ENCODE measurements around the gene STK26. TPM values are rescaled to one million over a fixed set of nuclear protein-coding genes. Genes with fewer than 3 reads are reported as not detected.

Gene STK26
- total RNA-seq, 4 donors from 2014 or later: 11.6 to 15.9 (median 13.6) TPM

- intact Hi-C loops (cut with DNase I): no loop called here
- 88% methylated on average over 4 of the region's 4 CpGs for WGBS
- no peak for DNase-seq (ENCODE audit: extremely low spot score)
- Histone ChIP-seq H3K4me3 (no peak overlapping the region), H3K4me1 (no peaks in the 10 kb centered on the region), H3K9me3 (no peaks in the 10 kb centered on the region), H3K27ac (replicated peaks in 1 of 4) (no peak overlapping the region), H3K27me3 (no peaks in the 10 kb centered on the region), H3K36me3 (no peaks in the 10 kb centered on the region)
- TF ChIP-seq POLR2AphosphoS5 (IDR thresholded peaks at IDR 0.05): no peak
- TF ChIP-seq EP300 (IDR thresholded peaks at IDR 0.05): no peak
- no peak for TF ChIP-seq POLR2A (IDR thresholded peaks at IDR 0.05; ENCODE audit: low read depth)
- TF ChIP-seq CTCF (IDR thresholded peaks at IDR 0.05): no peak
Measured at GRCh38 chrX:132118358-132118757, 95.3 kb downstream of the STK26 start.

GRCh38 chrX:132119283-132119682, 96.2 kb downstream of the STK26 start:
- no peaks in the 10 kb centered on the region for H3K36me3 ChIP-seq
- no peaks in the 10 kb centered on the region for H3K4me1 ChIP-seq
- intact Hi-C loops (cut with DNase I): no loop called here
- no peak overlapping the region for H3K27ac ChIP-seq (replicated peaks in 1 of 4)
- H3K27me3 ChIP-seq: no peaks in the 10 kb centered on the region
- TF ChIP-seq POLR2A (IDR thresholded peaks at IDR 0.05; ENCODE audit: low read depth): no peak
- no peak for TF ChIP-seq POLR2AphosphoS5 (IDR thresholded peaks at IDR 0.05)
- no peak for TF ChIP-seq CTCF (IDR thresholded peaks at IDR 0.05)
- 51% methylated on average over 3 of the region's 3 CpGs for WGBS
- DNase-seq (ENCODE audit: extremely low spot score): no peak
- H3K4me3 ChIP-seq: no peak overlapping the region
- H3K9me3 ChIP-seq: no peaks in the 10 kb centered on the region

GRCh38 chrX:132119821-132120515, 96.9 kb downstream of the STK26 start:
- Histone ChIP-seq H3K4me1 (no peaks in the 10 kb centered on the region), H3K4me3 (no peak overlapping the region), H3K9me3 (no peaks in the 10 kb centered on the region), H3K27ac (replicated peaks in 1 of 4) (no peak overlapping the region), H3K27me3 (no peaks in the 10 kb centered on the region), H3K36me3 (no peaks in the 10 kb centered on the region)
- intact Hi-C loops (cut with DNase I): no loop called here
- no peak for DNase-seq (ENCODE audit: extremely low spot score)
- no peak for TF ChIP-seq POLR2A (IDR thresholded peaks at IDR 0.05; ENCODE audit: low read depth)
- no peak for TF ChIP-seq CTCF (IDR thresholded peaks at IDR 0.05)
- no peak for TF ChIP-seq POLR2AphosphoS5 (IDR thresholded peaks at IDR 0.05)
- no peak for TF ChIP-seq EP300 (IDR thresholded peaks at IDR 0.05)
- 72% methylated on average over 12 of the region's 12 CpGs for WGBS

- TF ChIP-seq EP300 (IDR thresholded peaks at IDR 0.05) (no peak), POLR2A (IDR thresholded peaks at IDR 0.05; ENCODE audit: low read depth) (no peak), CTCF (IDR thresholded peaks at IDR 0.05) (no peak), POLR2AphosphoS5 (IDR thresholded peaks at IDR 0.05) (no peak)
- Histone ChIP-seq H3K4me3 (no peak overlapping the region), H3K4me1 (no peaks in the 10 kb centered on the region), H3K27ac (replicated peaks in 1 of 4) (no peak overlapping the region), H3K9me3 (no peaks in the 10 kb centered on the region), H3K27me3 (no peaks in the 10 kb centered on the region), H3K36me3 (no peaks in the 10 kb centered on the region)
- WGBS: 68% methylated on average over 4 of the region's 4 CpGs
- DNase-seq (ENCODE audit: extremely low spot score): no peak
- intact Hi-C loops (cut with DNase I): no loop called here
Measured at GRCh38 chrX:132120913-132121312, 97.8 kb downstream of the STK26 start.

Other genes with a start within 250 kb of the STK26 start
- gene FRMD7, start 104.7 kb downstream of the STK26 start, total RNA-seq: not detected
- 10 to 100 TPM; 12.0 to 13.9 (median 13.3) TPM for gene RAP2C, start 196.1 kb downstream of the STK26 start, total RNA-seq

Measured in esophagus muscularis mucosa (tissue), 4 donors.